K562 (cell line): ENCODE data around the gene E2F3. TPM values are rescaled to one million over a fixed set of nuclear protein-coding genes. Genes with fewer than 3 reads are reported as not detected.
A peak's percentile ranks its signal among the peaks of the same experiment; 100 is the strongest.

Experiments
- ATAC-seq: fragments of 200-7000 bp; cut with Tn5 transposase; 3 replicates; pipeline ENCODE4 v1.9.1; 2020; ENCODE audit warnings: moderate library complexity
- BruUV-seq: library from RNA; stranded (reverse); fragments of 400-500 nt; replicated peaks from 2 replicates; lab custom pipeline; 2021; lab: Mats Ljungman, UMichigan
- CTCF ChIA-PET: fragments of 300-600 bp; formaldehyde crosslinking; extraction: SDS; loops from one replicate; lab custom pipeline; 2021; ENCODE audit warnings: low intra/inter-chr PET ratio; lab: Yijun Ruan, JAX
- POLR2A ChIA-PET: fragments of 300-600, 350-650 bp; sonication (Branson Sonifier 250); formaldehyde crosslinking; extraction: SDS; loops from one replicate; lab custom pipeline; 2021; ENCODE audit warnings: antibody characterized with exemption, inconsistent platforms; lab: Yijun Ruan, JAX
- DNase-seq, 4 experiments: peaks; one replicate each; pipeline versions ENCODE4 v3.0.0 to v3.0.0-alpha.2; 2011 to 2018; ENCODE audit warnings: low spot score in 3 of 4, mixed read lengths in 3 of 4; ENCODE audit errors: extremely low read depth in 1 of 4
- FAIRE-seq: peaks from 2 replicates; lab custom pipeline; 2011; peaks lifted over from hg19 to GRCh38; lab: Jason Lieb, UNC
- H2AFZ ChIP-seq: 2 replicates; pipeline ENCODE4 v1.6.0; 2011; ENCODE audit warnings: low read depth, low read length, control low read depth, inconsistent platforms
- H3K27ac ChIP-seq: fragments of 200-600 bp; 3 replicates; pipeline ENCODE4 v1.8.0; 2011; ENCODE audit warnings: low read depth, mild to moderate bottlenecking, control low read depth, inconsistent platforms, low read length, moderate library complexity, mixed read lengths; ENCODE audit errors: extremely low read depth
- H3K27me3 ChIP-seq, 2 experiments: fragments of 300-600 bp in 1 of 2; 2 replicates in 1 of 2; 3 replicates in 1 of 2; pipeline versions ENCODE4 v1.6.0 to v1.8.0; 2011; ENCODE audit warnings: inconsistent platforms in 2 of 2, low read length in 2 of 2, mild to moderate bottlenecking in 1 of 2, mixed read lengths in 1 of 2, moderate library complexity in 1 of 2; ENCODE audit not compliant: control insufficient read depth in 2 of 2, insufficient read depth in 2 of 2
- H3K36me3 ChIP-seq: fragments of 300-600 bp; 3 replicates; pipeline ENCODE4 v1.8.0; 2011; ENCODE audit warnings: mild to moderate bottlenecking, low read length, inconsistent platforms; ENCODE audit not compliant: control insufficient read depth, insufficient read depth
- H3K4me1 ChIP-seq, 2 experiments: fragments of 200-600 bp in 1 of 2; replicated peaks in 1 of 2; 2 replicates in 1 of 2; 3 replicates in 1 of 2; pipeline versions ENCODE4 v1.5.1 to v1.8.0; 2011; ENCODE audit warnings: inconsistent platforms in 2 of 2, low read length in 2 of 2, mild to moderate bottlenecking in 1 of 2, mixed read lengths in 1 of 2, moderate library complexity in 1 of 2; ENCODE audit not compliant: control insufficient read depth in 2 of 2, insufficient read depth in 2 of 2
- H3K4me2 ChIP-seq: 2 replicates; pipeline ENCODE4 v1.6.1; 2011; ENCODE audit warnings: low read length, control low read depth, inconsistent platforms, mixed read lengths; ENCODE audit not compliant: insufficient read depth
- H3K4me3 ChIP-seq: fragments of 200-600 bp; sonication (generic), shearing (Covaris generic); 2 replicates; pipeline ENCODE4 v1.5.1; 2016; ENCODE audit warnings: control low read depth, inconsistent platforms
- H3K79me2 ChIP-seq: fragments of 200-600 bp; 3 replicates; pipeline ENCODE4 v1.8.0; 2011; ENCODE audit warnings: low read length, inconsistent platforms; ENCODE audit not compliant: control insufficient read depth, insufficient read depth
- H3K9ac ChIP-seq, 2 experiments: 2 replicates each; pipeline versions ENCODE4 v1.6.0 to v1.6.1; 2011; ENCODE audit warnings: low read depth in 2 of 2, low read length in 2 of 2, control low read depth in 1 of 2, inconsistent platforms in 1 of 2, mild to moderate bottlenecking in 1 of 2, mixed read lengths in 1 of 2; ENCODE audit not compliant: insufficient read depth in 1 of 2
- H3K9me1 ChIP-seq: one replicate; pipeline ENCODE4 v1.6.0; 2011; ENCODE audit warnings: inconsistent platforms, mild to moderate bottlenecking, low read length, moderate library complexity; ENCODE audit not compliant: control insufficient read depth, insufficient read depth
- H3K9me3 ChIP-seq: replicated peaks from 2 replicates; pipeline ENCODE4 v1.5.1; 2011; ENCODE audit warnings: low read depth, low read length, inconsistent platforms; ENCODE audit not compliant: control insufficient read depth, insufficient read depth
- H4K20me1 ChIP-seq: replicated peaks from 2 replicates; pipeline ENCODE4 v1.6.1; 2011; ENCODE audit warnings: low read length, inconsistent platforms, mixed read lengths; ENCODE audit not compliant: control insufficient read depth, insufficient read depth
- EGR1 ChIP-seq: fragments of 450-650 bp; conservative IDR thresholded peaks from 2 replicates; pipeline ENCODE4 v1.6.1; 2017; ENCODE audit warnings: mild to moderate bottlenecking
- HMGN3 ChIP-seq: IDR thresholded peaks from 2 replicates; pipeline ENCODE4 v1.6.1; 2011; ENCODE audit warnings: borderline replicate concordance, low read depth, mild to moderate bottlenecking, mixed read lengths, low read length; ENCODE audit not compliant: insufficient read length; ENCODE audit errors: extremely low read depth
- HSF4 ChIP-seq: fragments of 250-450 bp; sonication (Bioruptor Pico); IDR thresholded peaks from 2 replicates; pipeline ENCODE4 v2.1.2; 2022; ENCODE audit warnings: mild to moderate bottlenecking, moderate library complexity, borderline replicate concordance
- OTX1 ChIP-seq: fragments of 450-650 bp; formaldehyde crosslinking; IDR thresholded peaks from 2 replicates; pipeline ENCODE4 v1.4.0; 2022; ENCODE audit warnings: mild to moderate bottlenecking
- RFX1 ChIP-seq: fragments of 450-650 bp; IDR thresholded peaks from 2 replicates; pipeline ENCODE4 v1.6.1; 2016; ENCODE audit warnings: mild to moderate bottlenecking, moderate library complexity
- TCF7 ChIP-seq: sonication (generic); IDR thresholded peaks from 2 replicates; pipeline ENCODE4 v1.6.1; 2016; ENCODE audit warnings: antibody characterized with exemption, borderline replicate concordance
- WGBS: fragments of 100-300 bp; shearing (Covaris generic); methylation state at CpG from one replicate; pipeline ENCODE4 v1.1.6; 2016; ENCODE audit warnings: low coverage, mixed read lengths; ENCODE audit not compliant: insufficient coverage; ENCODE audit errors: missing lambda C conversion rate; 5-methylcytosine and 5-hydroxymethylcytosine counted together
- in situ Hi-C: fragments of 300-500 bp; cut with MboI; formaldehyde crosslinking; loops from 4 replicates; pipeline ENCODE4 v1.15.0; 2018; ENCODE audit warnings: inconsistent platforms, mixed read lengths
- intact Hi-C: fragments of 100-400 bp; cut with micrococcal nuclease; formaldehyde crosslinking; loops from 2 replicates; pipeline ENCODE4 v1.14.2; 2022
- polyA plus RNA-seq, 8 experiments: library from polyadenylated mRNA; depleted of rRNA in 4 of 8; stranded (reverse) in 5 of 8; unstranded in 3 of 8; fragments of >200 nt; fragmentation: Nextera tagmentation in 2 of 8; fragmentation: Illumina TruSeq in 1 of 8; extraction: Ambion mirVana in 2 of 8; extraction: Trizol in 1 of 8; gene quantifications; 2 replicates each; pipeline versions ENCODE4 v1.2.1 to v1.2.3, GENCODE V29; 2011 to 2014; ENCODE audit warnings: inconsistent platforms in 1 of 8, missing spikeins in 1 of 8
- total RNA-seq, 7 experiments: library from RNA; depleted of rRNA in 6 of 7; stranded (reverse); fragments of >200 nt in 6 of 7; fragmentation: Illumina TruSeq in 2 of 7; extraction: Trizol in 2 of 7; gene quantifications; 2 replicates each; pipeline versions ENCODE4 v1.2.1 to v1.2.3, GENCODE V29; 2011 to 2021; ENCODE audit warnings: low replicate concordance in 1 of 7
- TF ChIP-seq, protein P1 (sequence below): fragments of 450-650 bp; IDR thresholded peaks from 2 replicates; pipeline ENCODE4 v1.6.1; 2018; ENCODE audit not compliant: partially characterized antibody
- TF ChIP-seq, protein P2 (sequence below): IDR thresholded peaks from 2 replicates; pipeline ENCODE4 v1.6.1; 2016; ENCODE audit warnings: missing genetic modification characterization, missing compliant biosample characterization
- TF ChIP-seq, protein P3 (sequence below): sonication (generic); formaldehyde crosslinking; IDR thresholded peaks from 2 replicates; pipeline ENCODE4 v1.8.0; 2022; ENCODE audit warnings: mild to moderate bottlenecking, missing genetic modification reagents, borderline replicate concordance
- TF ChIP-seq, protein P4 (sequence below): sonication (generic); formaldehyde crosslinking; IDR thresholded peaks from 2 replicates; pipeline ENCODE4 v1.8.1; 2023; ENCODE audit warnings: mild to moderate bottlenecking, missing genetic modification reagents

E2F3 gene
- total and polyA plus RNA-seq, 9 of the 15 experiments (the other 6 are each of a cell fraction or from before 2014, with no cell fraction given), result 11.1 to 44.7 (median 27.2) TPM

DNA sequence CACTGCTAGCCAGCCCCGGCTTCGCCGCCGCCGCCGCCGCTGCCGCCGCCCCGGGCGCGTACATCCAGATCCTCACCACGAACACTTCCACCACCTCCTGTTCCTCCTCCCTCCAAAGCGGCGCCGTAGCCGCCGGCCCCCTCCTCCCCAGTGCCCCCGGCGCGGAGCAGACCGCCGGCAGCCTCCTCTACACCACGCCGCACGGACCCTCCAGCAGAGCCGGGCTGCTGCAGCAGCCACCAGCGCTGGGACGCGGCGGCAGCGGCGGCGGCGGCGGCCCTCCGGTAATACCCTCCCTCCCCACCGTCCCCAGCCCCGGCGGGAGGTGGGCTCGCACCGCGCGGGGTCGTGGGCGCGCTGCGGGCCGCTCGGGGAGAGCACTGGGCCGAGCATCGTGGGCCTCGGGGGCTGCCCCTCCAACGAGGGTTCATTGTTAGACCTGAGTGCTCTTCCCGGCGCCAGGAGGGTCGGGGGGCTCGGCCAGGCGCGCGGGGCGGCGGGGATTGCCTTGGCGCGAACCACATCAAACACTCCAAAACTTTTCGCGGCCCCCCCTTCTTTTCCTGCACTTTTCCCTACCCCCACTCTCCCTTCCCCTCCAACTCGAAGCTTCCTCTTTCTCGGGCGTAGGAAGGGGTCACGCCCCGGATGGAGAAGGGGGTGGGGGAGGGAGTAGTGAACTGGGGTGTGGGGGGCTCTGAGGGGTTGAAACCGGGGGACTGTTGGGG, 827 bp downstream of the E2F3 start:
- FAIRE-seq (peak; percentile 29), DNase-seq (peak; percentile 69 to 88 (median 72)), ATAC-seq (peak; percentile 34)
- peaks cover 61% of the 10 kb centered on the region for H3K79me2 ChIP-seq
- H3K27ac ChIP-seq, result peak overlapping the region; percentile 95
- no peaks in the 10 kb centered on the region for H3K27me3 ChIP-seq
- WGBS, result 1% methylated on average over 50 of the region's 73 CpGs
- POLR2A ChIA-PET, result interaction anchor here (0.5 to 1.9 kb wide), 16 partner anchors 9 to 282 kb away, joined by 3 to 7 read pairs (median 4); partner anchors contain the start of gene MBOAT1
- in situ Hi-C loops (no loop called here), intact Hi-C loops (no loop called here)
- H3K9me3 ChIP-seq, result no peaks in the 10 kb centered on the region
- no peak overlapping the region for H2AFZ ChIP-seq
- H3K4me2 ChIP-seq, result peak overlapping the region; percentile 71; the same call in 1 of the 2 replicates
- H3K36me3 ChIP-seq, result peaks cover 20% of the 10 kb centered on the region
- no peaks in the 10 kb centered on the region for H3K9me1 ChIP-seq
- H3K4me3 ChIP-seq, result peak overlapping the region; percentile 60
- peak overlapping the region; percentile 89 to 99 for H3K9ac ChIP-seq
- no peaks in the 10 kb centered on the region for H4K20me1 ChIP-seq
- CTCF ChIA-PET, result interaction anchor here (3.0 kb wide), 1 partner anchor 126 kb away, joined by 14 read pairs; no protein-coding TSS in a partner anchor
- peaks cover 17 to 22% of the 10 kb centered on the region in 2 experiments for H3K4me1 ChIP-seq
- BruUV-seq, result no TSS peak
- TF ChIP-seq, protein P1, sequence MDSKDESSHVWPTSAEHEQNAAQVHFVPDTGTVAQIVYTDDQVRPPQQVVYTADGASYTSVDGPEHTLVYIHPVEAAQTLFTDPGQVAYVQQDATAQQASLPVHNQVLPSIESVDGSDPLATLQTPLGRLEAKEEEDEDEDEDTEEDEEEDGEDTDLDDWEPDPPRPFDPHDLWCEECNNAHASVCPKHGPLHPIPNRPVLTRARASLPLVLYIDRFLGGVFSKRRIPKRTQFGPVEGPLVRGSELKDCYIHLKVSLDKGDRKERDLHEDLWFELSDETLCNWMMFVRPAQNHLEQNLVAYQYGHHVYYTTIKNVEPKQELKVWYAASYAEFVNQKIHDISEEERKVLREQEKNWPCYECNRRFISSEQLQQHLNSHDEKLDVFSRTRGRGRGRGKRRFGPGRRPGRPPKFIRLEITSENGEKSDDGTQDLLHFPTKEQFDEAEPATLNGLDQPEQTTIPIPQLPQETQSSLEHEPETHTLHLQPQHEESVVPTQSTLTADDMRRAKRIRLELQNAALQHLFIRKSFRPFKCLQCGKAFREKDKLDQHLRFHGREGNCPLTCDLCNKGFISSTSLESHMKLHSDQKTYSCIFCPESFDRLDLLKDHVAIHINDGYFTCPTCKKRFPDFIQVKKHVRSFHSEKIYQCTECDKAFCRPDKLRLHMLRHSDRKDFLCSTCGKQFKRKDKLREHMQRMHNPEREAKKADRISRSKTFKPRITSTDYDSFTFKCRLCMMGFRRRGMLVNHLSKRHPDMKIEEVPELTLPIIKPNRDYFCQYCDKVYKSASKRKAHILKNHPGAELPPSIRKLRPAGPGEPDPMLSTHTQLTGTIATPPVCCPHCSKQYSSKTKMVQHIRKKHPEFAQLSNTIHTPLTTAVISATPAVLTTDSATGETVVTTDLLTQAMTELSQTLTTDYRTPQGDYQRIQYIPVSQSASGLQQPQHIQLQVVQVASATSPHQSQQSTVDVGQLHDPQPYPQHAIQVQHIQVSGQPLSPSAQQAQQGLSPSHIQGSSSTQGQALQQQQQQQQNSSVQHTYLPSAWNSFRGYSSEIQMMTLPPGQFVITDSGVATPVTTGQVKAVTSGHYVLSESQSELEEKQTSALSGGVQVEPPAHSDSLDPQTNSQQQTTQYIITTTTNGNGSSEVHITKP, result peak; percentile 62
- TF ChIP-seq OTX1 (CRISPR knock-in tag) (0 out of 2 replicates have a peak, but pooled peaks have one; percentile 70), RFX1 (no peak), HMGN3 (peak; percentile 46), HSF4 (CRISPR knock-in tag) (no peak), TCF7 (peak; percentile 94; the same call in 1 of the 2 replicates), EGR1 (peak; percentile 58)
- TF ChIP-seq, protein P2, sequence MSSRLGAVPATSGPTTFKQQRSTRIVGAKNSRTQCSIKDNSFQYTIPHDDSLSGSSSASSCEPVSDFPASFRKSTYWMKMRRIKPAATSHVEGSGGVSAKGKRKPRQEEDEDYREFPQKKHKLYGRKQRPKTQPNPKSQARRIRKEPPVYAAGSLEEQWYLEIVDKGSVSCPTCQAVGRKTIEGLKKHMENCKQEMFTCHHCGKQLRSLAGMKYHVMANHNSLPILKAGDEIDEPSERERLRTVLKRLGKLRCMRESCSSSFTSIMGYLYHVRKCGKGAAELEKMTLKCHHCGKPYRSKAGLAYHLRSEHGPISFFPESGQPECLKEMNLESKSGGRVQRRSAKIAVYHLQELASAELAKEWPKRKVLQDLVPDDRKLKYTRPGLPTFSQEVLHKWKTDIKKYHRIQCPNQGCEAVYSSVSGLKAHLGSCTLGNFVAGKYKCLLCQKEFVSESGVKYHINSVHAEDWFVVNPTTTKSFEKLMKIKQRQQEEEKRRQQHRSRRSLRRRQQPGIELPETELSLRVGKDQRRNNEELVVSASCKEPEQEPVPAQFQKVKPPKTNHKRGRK (tag), result 0 out of 2 replicates have a peak, but pooled peaks have one; percentile 3
- TF ChIP-seq, protein P3, sequence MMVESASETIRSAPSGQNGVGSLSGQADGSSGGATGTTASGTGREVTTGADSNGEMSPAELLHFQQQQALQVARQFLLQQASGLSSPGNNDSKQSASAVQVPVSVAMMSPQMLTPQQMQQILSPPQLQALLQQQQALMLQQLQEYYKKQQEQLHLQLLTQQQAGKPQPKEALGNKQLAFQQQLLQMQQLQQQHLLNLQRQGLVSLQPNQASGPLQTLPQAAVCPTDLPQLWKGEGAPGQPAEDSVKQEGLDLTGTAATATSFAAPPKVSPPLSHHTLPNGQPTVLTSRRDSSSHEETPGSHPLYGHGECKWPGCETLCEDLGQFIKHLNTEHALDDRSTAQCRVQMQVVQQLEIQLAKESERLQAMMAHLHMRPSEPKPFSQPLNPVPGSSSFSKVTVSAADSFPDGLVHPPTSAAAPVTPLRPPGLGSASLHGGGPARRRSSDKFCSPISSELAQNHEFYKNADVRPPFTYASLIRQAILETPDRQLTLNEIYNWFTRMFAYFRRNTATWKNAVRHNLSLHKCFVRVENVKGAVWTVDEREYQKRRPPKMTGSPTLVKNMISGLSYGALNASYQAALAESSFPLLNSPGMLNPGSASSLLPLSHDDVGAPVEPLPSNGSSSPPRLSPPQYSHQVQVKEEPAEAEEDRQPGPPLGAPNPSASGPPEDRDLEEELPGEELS (CRISPR knock-in tag), result peak; percentile 59; the same call in 1 of the 2 replicates
- TF ChIP-seq, protein P4, sequence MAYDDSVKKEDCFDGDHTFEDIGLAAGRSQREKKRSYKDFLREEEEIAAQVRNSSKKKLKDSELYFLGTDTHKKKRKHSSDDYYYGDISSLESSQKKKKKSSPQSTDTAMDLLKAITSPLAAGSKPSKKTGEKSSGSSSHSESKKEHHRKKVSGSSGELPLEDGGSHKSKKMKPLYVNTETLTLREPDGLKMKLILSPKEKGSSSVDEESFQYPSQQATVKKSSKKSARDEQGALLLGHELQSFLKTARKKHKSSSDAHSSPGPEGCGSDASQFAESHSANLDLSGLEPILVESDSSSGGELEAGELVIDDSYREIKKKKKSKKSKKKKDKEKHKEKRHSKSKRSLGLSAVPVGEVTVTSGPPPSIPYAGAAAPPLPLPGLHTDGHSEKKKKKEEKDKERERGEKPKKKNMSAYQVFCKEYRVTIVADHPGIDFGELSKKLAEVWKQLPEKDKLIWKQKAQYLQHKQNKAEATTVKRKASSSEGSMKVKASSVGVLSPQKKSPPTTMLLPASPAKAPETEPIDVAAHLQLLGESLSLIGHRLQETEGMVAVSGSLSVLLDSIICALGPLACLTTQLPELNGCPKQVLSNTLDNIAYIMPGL (CRISPR knock-in tag), result peak; percentile 27; the same call in 1 of the 2 replicates
